ENCODE data around the gene CHAT.

GRCh38 chr10:49594594-49594993 is 19.2 kb upstream of the CHAT start:
- TF ChIP-seq CTCF (conservative IDR thresholded peaks at IDR 0.05), result peak; percentile 94
- no peak for TF ChIP-seq EZH2 (IDR thresholded peaks at IDR 0.05; ENCODE audit: low read depth)
